Ammon's horn (tissue), 1 donor: ENCODE data around the gene ETFBKMT.
"Not testable (repeated sequence)": the region's sequence is repeated elsewhere in the genome, so short reads cannot be mapped to it uniquely, and the experiment has no call there.

ENCODE experiments used
- DNase-seq: peaks from one replicate; pipeline ENCODE4 v3.0.0-alpha.2; 2016; ENCODE audit warnings: low spot score

Gene ETFBKMT

DNA sequence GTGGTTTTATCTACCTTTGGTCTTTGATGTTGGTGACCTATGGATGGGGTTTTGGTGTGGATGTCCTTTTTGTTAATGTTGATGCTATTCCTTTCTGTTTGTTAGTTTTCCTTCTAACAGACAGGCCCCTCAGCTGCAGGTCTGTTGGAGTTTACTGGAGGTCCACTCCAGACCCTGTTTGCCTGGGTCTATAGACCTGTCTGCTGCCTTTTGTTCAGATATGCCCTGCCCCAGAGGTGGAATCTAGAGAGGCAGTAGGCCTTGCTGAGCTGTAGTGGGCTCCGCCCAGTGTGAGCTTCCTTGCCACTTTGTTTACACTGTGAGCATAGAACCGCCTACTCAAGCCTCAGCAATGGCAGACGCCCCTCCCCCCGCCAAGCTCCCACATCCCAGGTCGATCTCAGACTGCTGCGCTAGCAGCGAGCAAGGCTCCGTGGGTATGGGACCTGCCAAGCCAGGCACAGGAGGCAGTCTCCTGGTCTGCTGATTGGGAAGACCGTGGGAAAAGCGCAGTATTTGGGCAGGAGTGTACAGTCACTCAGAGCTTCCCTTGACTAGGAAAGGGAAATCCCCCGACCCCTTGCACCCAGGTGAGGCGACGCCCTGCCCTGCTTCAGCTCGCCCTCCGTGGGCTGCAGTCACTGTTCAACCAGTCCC lies 59.2 kb downstream of the ETFBKMT start:
- not testable (repeated sequence) for DNase-seq

DNA sequence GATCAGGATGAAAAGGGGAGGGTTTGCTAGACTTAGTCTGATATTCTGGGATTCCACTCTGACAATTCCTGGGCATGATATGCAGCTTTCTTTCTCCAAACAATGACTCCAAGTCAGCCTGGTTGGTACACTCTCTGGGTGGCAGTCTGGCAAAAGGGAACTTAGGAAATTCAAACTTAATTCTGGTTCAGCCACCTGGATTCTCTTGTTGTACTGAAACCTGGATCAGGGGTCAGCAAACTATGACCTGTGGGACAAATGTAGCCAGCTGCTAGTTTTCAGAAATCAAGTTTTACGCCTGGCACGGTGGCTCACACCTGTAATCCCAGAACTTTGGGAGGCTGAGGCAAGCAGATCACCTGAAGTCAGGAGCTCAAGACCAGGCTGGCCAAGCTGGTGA lies 63.1 kb downstream of the ETFBKMT start:
- DNase-seq: no peak
